B cell (primary cell): Measurements from ENCODE around the gene SMAD2. TPM values are rescaled to one million over a fixed set of nuclear protein-coding genes. Genes with fewer than 3 reads are reported as not detected.

Experiments
- ATAC-seq: fragments of 200-7000 bp; cut with Tn5 transposase; one replicate; pipeline ENCODE4 v1.10.0; 2021; ENCODE audit warnings: low read depth, mild to moderate bottlenecking, moderate number of reproducible peaks, moderate library complexity
- CTCF ChIA-PET: fragments of 350-600 bp; sonication (Branson Sonifier 250); formaldehyde crosslinking; loops from one replicate; lab custom pipeline; 2021; ENCODE audit warnings: antibody characterized with exemption, inconsistent platforms; lab: Charles Lee
- POLR2A ChIA-PET: fragments of 350-600 bp; sonication (Branson Sonifier 250); formaldehyde crosslinking; loops from one replicate; lab custom pipeline; 2021; ENCODE audit warnings: antibody characterized with exemption; lab: Charles Lee
- DNase-seq: peaks from one replicate; pipeline ENCODE4 v3.0.0; 2013
- H2AFZ ChIP-seq: 2 replicates; pipeline ENCODE4 v1.6.1; 2012; ENCODE audit warnings: mild to moderate bottlenecking, low read depth, low read length; ENCODE audit not compliant: insufficient read depth, poor library complexity, severe bottlenecking
- H3K27ac ChIP-seq, 2 donors: 1 replicate in 1 of 2; 2 replicates in 1 of 2; pipeline ENCODE4 v1.5.1; 2012 to 2013; ENCODE audit warnings: low read length in 2 of 2, mild to moderate bottlenecking in 2 of 2, moderate library complexity in 1 of 2
- H3K27me3 ChIP-seq, 4 experiments: fragments of 200-600 bp in 1 of 4; sonication (generic) in 1 of 4; replicated peaks in 1 of 4; 1 replicate in 2 of 4; 2 replicates in 2 of 4; pipeline versions ENCODE4 v1.6.1 to v1.7.0; 2013 to 2016; ENCODE audit warnings: low read length in 3 of 4, mild to moderate bottlenecking in 2 of 4, mixed read lengths in 1 of 4, moderate library complexity in 1 of 4; ENCODE audit not compliant: insufficient read depth in 4 of 4, control insufficient read depth in 3 of 4; ENCODE audit errors: control extremely low read depth in 1 of 4
- H3K36me3 ChIP-seq, 2 experiments: replicated peaks in 1 of 2; 1 replicate in 1 of 2; 2 replicates in 1 of 2; pipeline versions ENCODE4 v1.6.1 to v1.7.1; 2013; ENCODE audit warnings: low read length in 1 of 2; ENCODE audit not compliant: insufficient read depth in 2 of 2, control insufficient read depth in 1 of 2; ENCODE audit errors: control extremely low read depth in 1 of 2, extremely low read depth in 1 of 2
- H3K4me1 ChIP-seq, 2 donors: fragments of 200-600 bp in 1 of 2; sonication (generic) in 1 of 2; 1 replicate in 1 of 2; 2 replicates in 1 of 2; pipeline versions ENCODE4 v1.5.1 to v1.6.1; 2013 to 2017; ENCODE audit warnings: low read length in 2 of 2; ENCODE audit not compliant: control insufficient read depth in 2 of 2, insufficient read depth in 2 of 2
- H3K4me2 ChIP-seq: replicated peaks from 2 replicates; pipeline ENCODE3; 2012; ENCODE audit warnings: mild to moderate bottlenecking, low read depth, low read length; ENCODE audit not compliant: poor library complexity, severe bottlenecking
- H3K4me3 ChIP-seq, 5 experiments: fragments of 200-600 bp in 1 of 5; sonication (generic) in 1 of 5; 1 replicate in 3 of 5; 2 replicates in 2 of 5; pipeline versions ENCODE4 v1.5.1 to v1.7.0; 2011 to 2016; ENCODE audit warnings: low read length in 4 of 5, mild to moderate bottlenecking in 4 of 5, low read depth in 2 of 5, control low read depth in 1 of 5, moderate library complexity in 1 of 5; ENCODE audit not compliant: insufficient read depth in 1 of 5; ENCODE audit errors: control extremely low read depth in 1 of 5, extremely low read depth in 1 of 5
- H3K79me2 ChIP-seq: fragments of 200-600 bp; sonication (generic); one replicate; pipeline ENCODE4 v1.6.0; 2016; ENCODE audit warnings: low read length; ENCODE audit not compliant: control insufficient read depth, insufficient read depth
- H3K9ac ChIP-seq: fragments of 200-600 bp; sonication (generic); 2 replicates; pipeline ENCODE4 v1.6.1; 2017; ENCODE audit warnings: mild to moderate bottlenecking, low read length, moderate library complexity
- H3K9me3 ChIP-seq, 3 donors: one replicate each; pipeline versions ENCODE4 v1.6.1 to v1.7.1; 2013; ENCODE audit warnings: low read length in 2 of 3; ENCODE audit not compliant: control insufficient read depth in 2 of 3, insufficient read depth in 1 of 3; ENCODE audit errors: control extremely low read depth in 1 of 3
- H4K20me1 ChIP-seq: 2 replicates; pipeline ENCODE4 v1.6.0; 2012; ENCODE audit warnings: mild to moderate bottlenecking, low read length; ENCODE audit not compliant: insufficient read depth, control insufficient read depth, poor library complexity, severe bottlenecking
- H3K27ac Mint-ChIP-seq: one replicate; pipeline ENCODE4 v1.8.0; 2021; ENCODE audit warnings: mixed read lengths
- H3K27me3 Mint-ChIP-seq: one replicate; pipeline ENCODE4 v1.8.0; 2021; ENCODE audit warnings: mixed read lengths
- H3K4me1 Mint-ChIP-seq: one replicate; pipeline ENCODE4 v1.8.0; 2021; ENCODE audit warnings: mixed read lengths
- H3K4me3 Mint-ChIP-seq: one replicate; pipeline ENCODE4 v1.8.0; 2021; ENCODE audit warnings: mixed read lengths
- H3K9me3 Mint-ChIP-seq: one replicate; pipeline ENCODE4 v1.8.0; 2022; ENCODE audit warnings: mixed read lengths; ENCODE audit not compliant: insufficient read depth
- CTCF ChIP-seq: fragments of 200-600 bp; IDR thresholded peaks from one replicate; pipeline ENCODE4 v1.8.0; 2022; ENCODE audit warnings: antibody characterized with exemption, mild to moderate bottlenecking
- EZH2 ChIP-seq: IDR thresholded peaks from 2 replicates; pipeline ENCODE4 v1.6.1; 2012; ENCODE audit warnings: borderline replicate concordance, low read depth, mild to moderate bottlenecking, moderate library complexity, low read length; ENCODE audit not compliant: insufficient read depth, poor library complexity, severe bottlenecking
- WGBS: methylation state at CpG from one replicate; pipeline ENCODE4 v1.1.5; 2013; ENCODE audit warnings: missing lambda C conversion rate; ENCODE audit not compliant: insufficient coverage; 5-methylcytosine and 5-hydroxymethylcytosine counted together
- intact Hi-C: fragments of 100-400 bp; cut with micrococcal nuclease; formaldehyde crosslinking; loops from one replicate; pipeline ENCODE4 v1.10.0; 2022
- polyA minus RNA-seq: library from RNA; depleted of rRNA, polyadenylated mRNA; stranded (reverse); fragments of >200 nt; gene quantifications from 2 replicates; pipeline ENCODE4 v1.2.3, GENCODE V29; 2012
- polyA plus RNA-seq: library from polyadenylated mRNA; depleted of rRNA; stranded (reverse); fragments of >200 nt; gene quantifications from 2 replicates; pipeline ENCODE4 v1.2.3, GENCODE V29; 2012
- total RNA-seq, 2 donors: library from RNA; stranded (reverse); fragments of 120-200 nt in 1 of 2; gene quantifications; 1 replicate in 1 of 2; 2 replicates in 1 of 2; pipeline versions ENCODE4 v1.2.3 to v1.2.4, GENCODE V29; 2013 to 2022

Gene SMAD2
- 127 and 139 TPM in 2 replicates for total RNA-seq
- 85.7 TPM for total RNA-seq (2013)
- polyA plus RNA-seq, result 23.4 and 28.2 TPM in 2 replicates
- 28.6 and 37.9 TPM in 2 replicates for polyA minus RNA-seq

GRCh38 chr18:47930199-47930930 is at the start of gene SMAD2:
Gene SMAD2 (minus strand): TSS chr18:47930659. CDS start chr18:47896756, 33,903 bp downstream.
- peaks cover 5% of the 10 kb centered on the region for H3K27me3 Mint-ChIP-seq
- H3K9me3 ChIP-seq, result peaks cover 0 to 5% (median 0%) of the 10 kb centered on the region in 3 donors
- ATAC-seq (peak; percentile 60), DNase-seq (peak; percentile 88)
- H3K4me1 ChIP-seq, result peaks cover 22 to 23% of the 10 kb centered on the region in 2 donors
- peak within 1 kb of the TSS; percentile 91 to 94 for H3K27ac ChIP-seq
- CTCF ChIA-PET, result interaction anchor here (1.2 kb wide), 1 partner anchor 23 kb away, joined by 4 read pairs; no protein-coding TSS in a partner anchor
- H3K27ac Mint-ChIP-seq, result peak within 1 kb of the TSS; percentile 89
- POLR2A ChIA-PET, result interaction anchor here (0.6 to 1.9 kb wide), 4 partner anchors 19 to 250 kb away, joined by 4 to 10 read pairs (median 4); no protein-coding TSS in a partner anchor
- no peaks in the 10 kb centered on the region for H3K36me3 ChIP-seq
- peak within 1 kb of the TSS; percentile 64 to 91 (median 70) for H3K4me3 ChIP-seq
- no peak for TF ChIP-seq CTCF
- TF ChIP-seq EZH2, result no peak
- H4K20me1 ChIP-seq, result peaks cover 44% of the 10 kb centered on the region
- peak within 1 kb of the TSS; percentile 83 for H2AFZ ChIP-seq
- intact Hi-C loops, result loop anchor here (2.0 to 10.0 kb wide), 5 partner anchors 42 to 1756 kb away; partner anchors contain the start of genes C18orf32 and HDHD2
- peak within 1 kb of the TSS; percentile 83 for H3K9ac ChIP-seq
- peak within 1 kb of the TSS; percentile 94 for H3K4me3 Mint-ChIP-seq
- no peaks in the 10 kb centered on the region for H3K9me3 Mint-ChIP-seq
- H3K4me2 ChIP-seq, result peak within 1 kb of the TSS; percentile 88
- H3K79me2 ChIP-seq, result peaks cover 49% of the 10 kb centered on the region
- no peaks in the 10 kb centered on the region for H3K27me3 ChIP-seq
- 0% methylated on average over 67 of the region's 93 CpGs for WGBS
- H3K4me1 Mint-ChIP-seq, result peaks cover 45% of the 10 kb centered on the region
